ENCODE data around the gene EGFR.

The EGFR gene

GRCh38 chr7:55145606-55146005 lies 126.8 kb downstream of the EGFR start:
- H3K4me1 Mint-ChIP-seq (ENCODE audit: low read depth in 2 of 2), result peaks cover 0 to 3% of the 10 kb centered on the region in 2 donors
- no peaks in the 10 kb centered on the region for H3K36me3 Mint-ChIP-seq (ENCODE audit: insufficient read depth)
- no peak overlapping the region for H3K4me3 Mint-ChIP-seq
- peaks cover 32 to 60% of the 10 kb centered on the region in 2 donors for H3K27me3 Mint-ChIP-seq
- DNase-seq (no peak), ATAC-seq (replicated peaks) (no peak)
- H3K27ac Mint-ChIP-seq, result peak overlapping the region in 1 of 2 donors; percentile 20
- peaks cover 3 to 6% of the 10 kb centered on the region in 2 donors for H3K9me3 Mint-ChIP-seq

GRCh38 chr7:55147101-55147500 lies 128.3 kb downstream of the EGFR start:
- H3K4me1 Mint-ChIP-seq (ENCODE audit: low read depth in 2 of 2), result peaks cover 0 to 3% of the 10 kb centered on the region in 2 donors
- ATAC-seq (replicated peaks), result no peak
- H3K27me3 Mint-ChIP-seq, result peaks cover 39 to 75% of the 10 kb centered on the region in 2 donors
- H3K36me3 Mint-ChIP-seq (ENCODE audit: insufficient read depth), result no peaks in the 10 kb centered on the region
- DNase-seq, result no peak
- peaks cover 3 to 6% of the 10 kb centered on the region in 2 donors for H3K9me3 Mint-ChIP-seq
- no peak overlapping the region for H3K4me3 Mint-ChIP-seq
- no peak overlapping the region for H3K27ac Mint-ChIP-seq

GRCh38 chr7:55147736-55148135 lies 128.9 kb downstream of the EGFR start:
- no peak overlapping the region for H3K4me3 Mint-ChIP-seq
- H3K9me3 Mint-ChIP-seq, result peaks cover 3 to 6% of the 10 kb centered on the region in 2 donors
- no peak overlapping the region for H3K27ac Mint-ChIP-seq
- peaks cover 0 to 6% of the 10 kb centered on the region in 2 donors for H3K4me1 Mint-ChIP-seq (ENCODE audit: low read depth in 2 of 2)
- DNase-seq (no peak), ATAC-seq (replicated peaks) (no peak)
- H3K36me3 Mint-ChIP-seq (ENCODE audit: insufficient read depth), result no peaks in the 10 kb centered on the region
- peaks cover 39 to 81% of the 10 kb centered on the region in 2 donors for H3K27me3 Mint-ChIP-seq

- peaks cover 0 to 6% of the 10 kb centered on the region in 2 donors for H3K4me1 Mint-ChIP-seq (ENCODE audit: low read depth in 2 of 2)
- DNase-seq, result no peak
- H3K36me3 Mint-ChIP-seq (ENCODE audit: insufficient read depth), result no peaks in the 10 kb centered on the region
- H3K4me3 Mint-ChIP-seq, result no peak overlapping the region
- H3K27me3 Mint-ChIP-seq, result peaks cover 34 to 81% of the 10 kb centered on the region in 2 donors
- ATAC-seq (replicated peaks), result no peak
- H3K9me3 Mint-ChIP-seq, result peaks cover 3 to 6% of the 10 kb centered on the region in 2 donors
- H3K27ac Mint-ChIP-seq, result no peak overlapping the region
Observed at GRCh38 chr7:55148571-55148970, 129.8 kb downstream of the EGFR start.

- Mint-ChIP-seq H3K27ac (no peak overlapping the region), H3K4me1 (ENCODE audit: low read depth in 2 of 2) (peaks cover 0 to 6% of the 10 kb centered on the region in 2 donors), H3K36me3 (ENCODE audit: insufficient read depth) (no peaks in the 10 kb centered on the region), H3K9me3 (peaks cover 3 to 6% of the 10 kb centered on the region in 2 donors), H3K4me3 (no peak overlapping the region), H3K27me3 (peaks cover 30 to 81% of the 10 kb centered on the region in 2 donors)
- DNase-seq, result no peak
- ATAC-seq (replicated peaks), result no peak
Observed at GRCh38 chr7:55149001-55149400, 130.2 kb downstream of the EGFR start.

DNA sequence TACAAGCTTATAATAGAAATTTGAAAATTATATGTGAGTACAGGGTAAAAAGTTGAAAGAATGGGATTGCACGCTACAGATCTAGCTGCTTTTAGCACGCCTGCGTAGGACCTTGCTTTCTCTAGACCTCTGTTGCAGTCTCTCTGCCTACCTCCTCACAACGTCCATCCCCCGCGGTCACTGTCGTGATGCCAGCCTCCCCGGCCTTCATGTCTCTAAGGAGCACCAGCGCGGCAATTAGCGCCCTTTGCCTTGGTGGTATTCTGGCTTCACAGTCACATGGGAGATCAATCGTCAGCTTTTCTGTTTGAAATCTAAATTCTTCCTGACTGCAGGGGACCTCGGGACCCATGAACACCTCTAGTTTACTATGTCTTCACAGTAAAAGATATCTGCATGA lies 131.3 kb downstream of the EGFR start:
- H3K4me1 Mint-ChIP-seq (ENCODE audit: low read depth in 2 of 2), result peaks cover 0 to 4% of the 10 kb centered on the region in 2 donors
- H3K27me3 Mint-ChIP-seq, result peaks cover 23 to 80% of the 10 kb centered on the region in 2 donors
- H3K9me3 Mint-ChIP-seq, result peaks cover 3 to 6% of the 10 kb centered on the region in 2 donors
- no peak for ATAC-seq (replicated peaks)
- no peak overlapping the region for H3K27ac Mint-ChIP-seq
- no peak overlapping the region for H3K4me3 Mint-ChIP-seq
- H3K36me3 Mint-ChIP-seq (ENCODE audit: insufficient read depth), result no peaks in the 10 kb centered on the region
- DNase-seq, result no peak

DNA sequence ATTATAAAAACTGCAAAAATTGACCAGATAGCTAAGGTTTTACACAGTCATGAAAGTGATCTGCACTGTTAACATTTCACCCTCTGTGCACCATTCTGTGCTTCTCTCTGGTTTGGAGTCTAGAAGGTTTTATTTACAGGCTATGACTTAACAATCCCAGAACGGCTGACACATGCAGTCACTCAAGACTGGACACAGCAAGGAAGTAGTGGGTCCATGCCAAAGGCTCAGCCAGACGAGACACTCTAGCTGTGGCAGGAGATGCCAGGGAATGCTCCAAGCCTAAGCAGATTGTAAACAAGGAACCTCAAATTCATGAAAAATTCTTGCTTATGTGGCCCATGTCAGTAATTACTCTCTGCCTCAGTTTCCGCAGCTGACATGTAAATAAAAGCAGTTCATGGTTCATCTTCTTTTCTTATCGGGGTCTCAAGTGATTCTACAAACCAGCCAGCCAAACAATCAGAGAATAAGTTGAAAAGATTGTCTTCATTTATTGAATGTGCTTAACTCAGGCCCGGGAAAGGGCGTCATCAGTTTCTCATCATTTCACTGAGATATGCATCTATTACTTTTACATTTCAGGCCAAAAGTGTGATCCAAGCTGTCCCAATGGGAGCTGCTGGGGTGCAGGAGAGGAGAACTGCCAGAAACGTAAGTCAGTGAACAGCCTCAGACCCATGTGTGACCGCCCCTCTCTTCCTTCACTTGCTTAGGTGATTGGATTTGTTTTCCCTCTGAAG lies 132.1 kb downstream of the EGFR start:
- no peaks in the 10 kb centered on the region for H3K36me3 Mint-ChIP-seq (ENCODE audit: insufficient read depth)

DNA sequence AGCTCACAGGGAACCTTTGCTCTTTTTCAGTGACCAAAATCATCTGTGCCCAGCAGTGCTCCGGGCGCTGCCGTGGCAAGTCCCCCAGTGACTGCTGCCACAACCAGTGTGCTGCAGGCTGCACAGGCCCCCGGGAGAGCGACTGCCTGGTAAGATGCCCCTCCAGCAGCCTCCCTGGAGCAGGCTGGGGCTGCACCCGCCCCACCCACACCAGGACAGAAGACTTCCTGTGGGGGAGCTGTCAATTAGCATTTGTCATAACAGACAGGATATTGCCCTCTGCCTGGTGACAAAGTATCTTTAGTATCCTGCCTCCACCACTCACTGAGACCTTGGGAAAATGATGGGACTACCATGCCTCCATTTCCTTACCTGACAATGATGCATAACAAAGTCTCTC lies 133.7 kb downstream of the EGFR start:
- peaks cover 3 to 5% of the 10 kb centered on the region in 2 donors for H3K9me3 Mint-ChIP-seq
- DNase-seq, result no peak
- no peaks in the 10 kb centered on the region for H3K36me3 Mint-ChIP-seq (ENCODE audit: insufficient read depth)
- H3K27me3 Mint-ChIP-seq, result peaks cover 25 to 80% of the 10 kb centered on the region in 2 donors
- no peak overlapping the region for H3K4me3 Mint-ChIP-seq
- H3K4me1 Mint-ChIP-seq (ENCODE audit: low read depth in 2 of 2), result peaks cover 0 to 6% of the 10 kb centered on the region in 2 donors
- H3K27ac Mint-ChIP-seq, result no peak overlapping the region
- ATAC-seq (replicated peaks), result no peak

More for the DNA sequence above, 132.1 kb downstream of the EGFR start:
- H3K27ac Mint-ChIP-seq, result no peak overlapping the region
- peaks cover 3 to 6% of the 10 kb centered on the region in 2 donors for H3K9me3 Mint-ChIP-seq
- H3K27me3 Mint-ChIP-seq, result peaks cover 20 to 80% of the 10 kb centered on the region in 2 donors
- peaks cover 0 to 3% of the 10 kb centered on the region in 2 donors for H3K4me1 Mint-ChIP-seq (ENCODE audit: low read depth in 2 of 2)
- ATAC-seq (replicated peaks) (no peak), DNase-seq (no peak)
- no peak overlapping the region for H3K4me3 Mint-ChIP-seq

DNA sequence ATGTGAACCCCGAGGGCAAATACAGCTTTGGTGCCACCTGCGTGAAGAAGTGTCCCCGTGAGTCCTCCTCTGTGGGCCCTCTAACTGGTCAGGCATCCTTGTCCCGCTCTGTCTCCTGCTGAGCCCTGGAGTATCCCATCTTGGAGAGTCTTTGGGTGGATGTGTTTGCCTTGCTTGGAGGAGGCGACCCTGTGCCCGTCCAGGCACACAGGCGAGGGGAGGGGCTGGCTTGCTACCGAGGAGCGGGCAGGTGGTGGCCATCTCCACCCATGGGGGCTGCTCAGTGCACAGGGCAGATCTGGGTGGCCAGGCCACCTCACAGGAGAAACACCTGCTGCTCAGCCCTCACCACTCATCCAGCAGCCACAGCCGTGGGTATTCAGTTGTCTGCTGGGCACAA lies 135.3 kb downstream of the EGFR start:
- Mint-ChIP-seq H3K9me3 (no peaks in the 10 kb centered on the region), H3K27me3 (peaks cover 22 to 87% of the 10 kb centered on the region in 2 donors), H3K27ac (no peak overlapping the region), H3K4me1 (ENCODE audit: low read depth in 2 of 2) (peaks cover 0 to 6% of the 10 kb centered on the region in 2 donors), H3K36me3 (ENCODE audit: insufficient read depth) (no peaks in the 10 kb centered on the region), H3K4me3 (no peak overlapping the region)
- no peak for DNase-seq
- no peak for ATAC-seq (replicated peaks)

DNA sequence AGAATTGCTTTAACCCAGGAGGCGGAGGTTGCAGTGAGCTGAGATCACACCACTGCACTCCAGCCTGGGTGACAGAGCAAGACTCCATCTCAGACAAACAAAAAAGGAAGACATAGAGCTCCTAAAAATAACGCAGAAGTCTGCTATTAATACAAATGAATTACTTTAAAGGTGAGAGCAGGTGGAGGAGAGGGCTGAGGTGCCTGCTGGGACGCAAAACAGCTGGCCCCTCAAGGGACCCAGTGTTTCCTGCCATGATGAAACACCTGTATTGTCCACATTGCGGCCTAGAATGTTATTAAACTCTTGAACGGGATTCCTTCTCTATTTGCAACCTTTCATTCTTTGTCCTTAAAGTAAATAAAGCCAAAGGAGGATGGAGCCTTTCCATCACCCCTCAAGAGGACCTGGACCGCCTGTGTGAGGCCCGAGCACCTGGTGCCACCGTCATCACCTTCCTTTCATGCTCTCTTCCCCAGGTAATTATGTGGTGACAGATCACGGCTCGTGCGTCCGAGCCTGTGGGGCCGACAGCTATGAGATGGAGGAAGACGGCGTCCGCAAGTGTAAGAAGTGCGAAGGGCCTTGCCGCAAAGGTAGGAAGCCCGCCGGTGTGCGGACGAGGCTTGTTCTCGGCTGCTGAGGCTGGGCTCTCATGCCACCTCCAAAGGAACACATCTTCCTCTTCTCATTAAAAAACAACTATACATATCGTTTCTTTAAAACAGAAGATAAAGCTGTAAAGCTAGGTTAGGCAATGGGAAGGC lies 136.7 kb downstream of the EGFR start:
- ATAC-seq (replicated peaks), result no peak

DNA sequence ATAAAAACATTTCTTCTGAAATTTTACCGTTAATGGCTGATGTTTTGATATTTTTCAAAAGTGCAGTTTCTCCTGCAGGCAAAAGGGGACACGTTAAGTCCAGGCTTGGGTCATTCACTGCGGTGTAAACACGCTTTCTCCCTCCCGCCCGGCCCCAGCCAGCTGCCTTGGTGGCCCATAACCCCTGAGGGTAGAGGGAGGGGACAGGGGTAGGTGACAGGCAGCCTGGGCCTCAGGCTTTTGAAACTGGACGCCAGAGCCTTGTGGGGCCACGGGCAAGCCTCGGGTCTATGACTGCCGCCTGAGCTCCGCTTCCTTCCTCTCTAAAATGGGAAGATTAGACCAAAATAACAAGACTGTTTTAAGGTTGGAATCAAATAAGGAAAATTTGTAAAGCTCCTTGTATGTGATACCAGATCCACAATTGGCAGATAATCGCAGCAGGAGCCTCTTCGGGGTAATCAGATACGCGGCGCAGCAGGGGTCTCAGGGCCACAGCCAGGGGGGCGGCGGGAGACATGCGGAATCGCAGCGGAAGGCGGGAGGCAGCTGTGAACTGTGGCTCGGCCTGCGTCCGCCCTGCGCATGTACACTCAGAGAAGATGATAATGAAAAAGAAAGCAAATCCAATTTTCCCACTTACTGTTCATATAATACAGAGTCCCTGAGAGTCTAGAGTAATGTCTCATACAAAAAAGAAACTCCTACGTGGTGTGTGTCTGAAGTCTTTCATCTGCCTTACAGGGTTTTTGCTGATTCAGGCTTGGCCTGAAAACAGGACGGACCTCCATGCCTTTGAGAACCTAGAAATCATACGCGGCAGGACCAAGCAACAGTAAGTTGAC lies 138.3 kb downstream of the EGFR start:
- peaks cover 0 to 6% of the 10 kb centered on the region in 2 donors for H3K4me1 Mint-ChIP-seq (ENCODE audit: low read depth in 2 of 2)
- H3K27ac Mint-ChIP-seq, result no peak overlapping the region
- H3K27me3 Mint-ChIP-seq, result peaks cover 19 to 89% of the 10 kb centered on the region in 2 donors
- no peaks in the 10 kb centered on the region for H3K36me3 Mint-ChIP-seq (ENCODE audit: insufficient read depth)
- DNase-seq (no peak), ATAC-seq (replicated peaks) (no peak)
- no peak overlapping the region for H3K4me3 Mint-ChIP-seq
- no peaks in the 10 kb centered on the region for H3K9me3 Mint-ChIP-seq

More for the DNA sequence above, 136.7 kb downstream of the EGFR start:
- DNase-seq, result no peak
- Mint-ChIP-seq H3K4me3 (no peak overlapping the region), H3K36me3 (ENCODE audit: insufficient read depth) (no peaks in the 10 kb centered on the region), H3K27me3 (peaks cover 17 to 89% of the 10 kb centered on the region in 2 donors), H3K4me1 (ENCODE audit: low read depth in 2 of 2) (peaks cover 0 to 6% of the 10 kb centered on the region in 2 donors), H3K27ac (no peak overlapping the region), H3K9me3 (no peaks in the 10 kb centered on the region)

DNA sequence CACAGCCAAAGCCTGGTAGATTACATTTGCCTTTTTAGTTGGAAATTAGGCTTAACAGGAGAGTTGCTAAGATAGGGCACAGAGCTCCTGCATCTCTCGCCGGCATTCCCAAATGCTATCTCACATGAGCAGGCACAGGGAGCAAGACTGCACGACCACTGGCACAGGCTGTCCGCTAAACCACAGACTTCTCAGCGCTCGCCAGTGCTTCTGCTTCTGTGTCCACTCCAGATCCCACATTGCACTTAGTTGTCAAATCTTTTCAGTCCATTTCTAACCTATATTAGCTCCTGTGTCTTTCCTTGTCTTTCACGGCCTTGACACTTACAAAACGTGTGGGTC lies 138.9 kb downstream of the EGFR start:
- no peak for DNase-seq

More for the DNA sequence above, 138.9 kb downstream of the EGFR start:
- peaks cover 0 to 3% of the 10 kb centered on the region in 2 donors for H3K4me1 Mint-ChIP-seq (ENCODE audit: low read depth in 2 of 2)
- H3K36me3 Mint-ChIP-seq (ENCODE audit: insufficient read depth), result no peaks in the 10 kb centered on the region
- H3K27ac Mint-ChIP-seq, result no peak overlapping the region
- H3K27me3 Mint-ChIP-seq, result peaks cover 22 to 88% of the 10 kb centered on the region in 2 donors
- H3K4me3 Mint-ChIP-seq, result no peak overlapping the region
- no peak for ATAC-seq (replicated peaks)
- H3K9me3 Mint-ChIP-seq, result no peaks in the 10 kb centered on the region
